Measurements from ENCODE around the gene POLR3B.
"Not testable (repeated sequence)": the region's sequence is repeated elsewhere in the genome, so short reads cannot be mapped to it uniquely, and the experiment has no call there.

Gene POLR3B

GRCh38 chr12:106341086-106341877, 16.3 kb upstream of the POLR3B start:
- DNase-seq (ENCODE audit: extremely low spot score, insufficient read length, low read depth) (no peak), FAIRE-seq (no peak)

- FAIRE-seq (no peak), DNase-seq (ENCODE audit: extremely low spot score, insufficient read length, low read depth) (no peak)
Observed at GRCh38 chr12:106342397-106343213, 14.9 kb upstream of the POLR3B start.

- no peak for FAIRE-seq
- no peak for DNase-seq (ENCODE audit: extremely low spot score, insufficient read length, low read depth)
Observed at GRCh38 chr12:106343214-106343528, 14.4 kb upstream of the POLR3B start.

- DNase-seq (ENCODE audit: extremely low spot score, insufficient read length, low read depth) (no peak), FAIRE-seq (no peak)
Observed at GRCh38 chr12:106344131-106344530, 13.4 kb upstream of the POLR3B start.

GRCh38 chr12:106345746-106346145, 11.8 kb upstream of the POLR3B start:
- FAIRE-seq (no peak), DNase-seq (ENCODE audit: extremely low spot score, insufficient read length, low read depth) (no peak)

GRCh38 chr12:106348411-106348810, 9.1 kb upstream of the POLR3B start:
- FAIRE-seq = no peak

GRCh38 chr12:106353175-106353574, 4.4 kb upstream of the POLR3B start:
- DNase-seq (ENCODE audit: extremely low spot score, insufficient read length, low read depth) (no peak), FAIRE-seq (no peak)

More at GRCh38 chr12:106348411-106348810, 9.1 kb upstream of the POLR3B start:
- DNase-seq (ENCODE audit: extremely low spot score, insufficient read length, low read depth) = no peak

GRCh38 chr12:106358396-106359241, 1.1 kb downstream of the POLR3B start:
- no peak for FAIRE-seq
- no peak for DNase-seq (ENCODE audit: extremely low spot score, insufficient read length, low read depth)

GRCh38 chr12:106359646-106360399, 2.3 kb downstream of the POLR3B start:
- no peak for DNase-seq (ENCODE audit: extremely low spot score, insufficient read length, low read depth)
- no peak for FAIRE-seq

- FAIRE-seq = no peak
- DNase-seq (ENCODE audit: extremely low spot score, insufficient read length, low read depth) = no peak
Observed at GRCh38 chr12:106360400-106360994, 2.9 kb downstream of the POLR3B start.

- FAIRE-seq = no peak
- no peak for DNase-seq (ENCODE audit: extremely low spot score, insufficient read length, low read depth)
Observed at GRCh38 chr12:106362971-106363370, 5.4 kb downstream of the POLR3B start.

- DNase-seq (ENCODE audit: extremely low spot score, insufficient read length, low read depth) (no peak), FAIRE-seq (no peak)
Observed at GRCh38 chr12:106364261-106364660, 6.7 kb downstream of the POLR3B start.

GRCh38 chr12:106369624-106370346, 12.2 kb downstream of the POLR3B start:
- FAIRE-seq = no peak
- no peak for DNase-seq (ENCODE audit: extremely low spot score, insufficient read length, low read depth)

GRCh38 chr12:106378788-106379187, 21.2 kb downstream of the POLR3B start:
- FAIRE-seq = no peak

GRCh38 chr12:106380954-106381353, 23.4 kb downstream of the POLR3B start:
- no peak for FAIRE-seq
- DNase-seq (ENCODE audit: extremely low spot score, insufficient read length, low read depth) = no peak

More at GRCh38 chr12:106378788-106379187, 21.2 kb downstream of the POLR3B start:
- DNase-seq (ENCODE audit: extremely low spot score, insufficient read length, low read depth) = no peak

- not testable (repeated sequence) for FAIRE-seq
Observed at GRCh38 chr12:106381866-106382265, 24.3 kb downstream of the POLR3B start.

GRCh38 chr12:106386813-106387535, 29.4 kb downstream of the POLR3B start:
- no peak for FAIRE-seq
- DNase-seq (ENCODE audit: extremely low spot score, insufficient read length, low read depth) = no peak

More at GRCh38 chr12:106381866-106382265, 24.3 kb downstream of the POLR3B start:
- not testable (repeated sequence) for DNase-seq (ENCODE audit: extremely low spot score, insufficient read length, low read depth)

- FAIRE-seq (no peak), DNase-seq (ENCODE audit: extremely low spot score, insufficient read length, low read depth) (no peak)
Observed at GRCh38 chr12:106387848-106388377, 30.4 kb downstream of the POLR3B start.
